Measurements from ENCODE around the gene MKKS.

Gene MKKS

DNA sequence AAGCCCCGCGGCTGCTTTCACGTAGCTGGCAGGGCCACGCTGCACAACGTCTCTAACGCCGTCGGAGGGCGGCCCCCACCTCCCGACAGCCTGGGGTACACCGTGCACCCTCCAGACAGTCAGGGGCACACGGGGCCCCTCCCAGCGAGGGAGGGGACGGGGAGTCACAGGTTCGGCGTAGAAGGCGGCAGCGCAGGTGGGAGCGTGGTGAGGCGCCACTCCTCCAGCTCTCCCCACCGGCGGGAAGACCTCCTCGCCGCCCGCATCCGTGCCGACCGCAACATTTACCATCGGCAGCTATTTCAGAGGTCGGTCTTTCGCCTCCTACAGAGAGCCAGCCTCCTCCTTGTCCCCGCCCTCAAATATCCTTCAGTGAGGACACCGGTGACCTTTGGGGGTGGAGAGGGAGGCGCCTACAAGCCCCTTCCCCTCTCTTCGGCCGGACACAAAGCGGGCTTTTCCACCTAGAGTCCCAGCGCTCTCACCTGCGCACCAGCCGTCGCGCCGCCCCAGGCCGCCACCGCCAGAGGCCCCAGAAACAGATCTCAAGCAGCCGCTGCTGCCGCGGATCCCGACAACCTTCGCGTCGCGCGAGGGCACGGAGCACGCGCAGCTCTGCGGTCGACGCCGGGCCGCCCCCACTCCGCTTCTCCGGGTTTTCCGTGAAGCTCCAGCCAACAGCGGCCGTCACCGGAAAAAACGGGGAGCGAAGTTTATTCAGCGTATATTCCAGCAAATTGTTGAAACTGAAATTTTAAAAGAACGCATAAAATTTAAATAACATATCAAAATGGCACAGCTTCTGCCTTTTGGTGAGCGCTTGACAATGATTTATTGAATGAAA, at the start of gene MKKS:
Gene MKKS, minus strand, starts transcription at position 600 of the 844 bp plus-strand sequence. CDS start 20,708 bp downstream, outside the sequence.
- peak; percentile 60 to 69 for DNase-seq (ENCODE audit: low read depth in 2 of 2, low spot score in 1 of 2)

- DNase-seq (ENCODE audit: low read depth in 2 of 2, low spot score in 1 of 2): no peak
Observed at GRCh38 chr20:10483691-10484090, 49.7 kb upstream of the MKKS start.

- DNase-seq (ENCODE audit: low read depth in 2 of 2, low spot score in 1 of 2): no peak
Observed at GRCh38 chr20:10481676-10482075, 47.7 kb upstream of the MKKS start.

DNA sequence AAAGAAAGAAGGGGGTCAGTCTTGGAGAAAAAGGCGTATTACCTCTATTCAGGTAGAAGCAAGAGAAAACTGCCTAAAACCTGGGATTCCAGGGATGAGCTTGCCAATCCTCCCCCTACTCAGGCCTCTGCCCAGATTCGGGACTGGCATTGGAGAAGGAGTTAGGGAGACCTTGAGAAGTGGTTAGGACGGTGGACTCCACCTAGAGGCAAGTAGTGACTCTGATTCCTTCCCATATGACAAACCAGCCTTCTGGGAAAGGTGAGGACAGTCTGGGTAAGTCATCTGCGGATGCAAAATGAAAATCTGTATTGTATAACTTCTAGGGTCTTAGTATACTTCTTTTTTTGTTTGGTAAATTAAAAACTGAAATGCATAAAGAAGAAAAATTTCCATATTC, 44.9 kb upstream of the MKKS start:
- DNase-seq (ENCODE audit: low read depth in 2 of 2, low spot score in 1 of 2): no peak

GRCh38 chr20:10478205-10478604, 44.2 kb upstream of the MKKS start:
- no peak for DNase-seq (ENCODE audit: low read depth in 2 of 2, low spot score in 1 of 2)

DNA sequence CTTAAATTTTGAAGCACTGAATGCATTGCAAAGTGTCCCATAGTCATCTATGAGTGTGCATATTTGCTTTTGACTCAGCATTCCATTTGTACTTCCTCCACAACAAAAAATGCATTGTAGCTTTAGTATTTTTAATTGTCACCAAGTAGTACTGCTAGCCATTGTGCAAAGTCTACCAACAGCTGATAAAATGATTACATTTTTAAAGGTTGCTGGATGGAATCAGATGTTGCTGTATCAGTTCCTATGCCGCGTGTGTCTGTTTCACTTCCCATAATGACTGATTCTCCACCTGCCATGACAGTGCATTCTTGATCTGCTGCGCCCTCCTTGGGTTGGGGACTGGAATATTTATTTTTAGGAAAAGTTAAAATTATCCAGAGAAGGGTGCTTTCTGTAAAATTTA, 42.3 kb upstream of the MKKS start:
- no peak for DNase-seq (ENCODE audit: low read depth in 2 of 2, low spot score in 1 of 2)

DNA sequence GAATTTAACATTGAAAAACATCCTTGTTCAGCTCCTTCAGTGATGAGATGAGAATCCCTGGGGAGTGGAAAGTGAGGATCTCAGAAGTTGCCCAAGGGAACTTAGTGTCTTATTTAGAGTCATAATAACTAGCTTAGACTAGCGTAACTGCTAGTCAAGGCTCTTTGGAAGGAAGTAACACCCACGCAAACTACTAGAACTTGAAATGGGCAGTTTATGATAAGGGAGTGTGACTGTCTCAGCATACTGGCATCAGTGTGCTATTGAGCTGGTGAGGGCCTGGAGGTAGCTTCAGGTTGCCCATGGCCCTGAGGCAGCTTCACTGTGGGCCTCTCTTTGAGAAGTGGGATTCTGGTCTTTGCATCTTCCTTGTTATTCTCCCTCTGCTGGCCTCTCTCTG, 41.2 kb upstream of the MKKS start:
- no peak for DNase-seq (ENCODE audit: low read depth in 2 of 2, low spot score in 1 of 2)

GRCh38 chr20:10474606-10475184, 40.7 kb upstream of the MKKS start:
- no peak for DNase-seq (ENCODE audit: low read depth in 2 of 2, low spot score in 1 of 2)

DNA sequence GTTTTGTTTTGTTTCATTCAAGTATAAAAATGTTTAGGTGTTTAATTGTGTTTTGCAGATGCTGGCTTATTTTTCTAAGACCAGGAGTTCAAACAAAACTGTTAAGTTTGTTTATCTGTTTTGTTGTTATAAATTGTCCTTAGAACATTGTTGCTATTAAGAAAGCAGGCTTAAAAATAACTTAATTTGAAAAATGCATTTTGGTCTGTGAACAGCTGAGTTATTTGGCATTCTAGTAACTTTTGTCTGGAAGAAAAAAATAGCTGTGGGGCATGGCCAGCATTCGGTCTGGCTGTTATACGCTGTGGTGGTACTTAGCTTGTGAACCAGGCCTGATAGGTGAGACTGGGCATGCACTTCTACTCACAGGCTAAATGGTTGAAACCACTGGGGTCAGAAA, 38.8 kb upstream of the MKKS start:
- no peak for DNase-seq (ENCODE audit: low read depth in 2 of 2, low spot score in 1 of 2)

DNA sequence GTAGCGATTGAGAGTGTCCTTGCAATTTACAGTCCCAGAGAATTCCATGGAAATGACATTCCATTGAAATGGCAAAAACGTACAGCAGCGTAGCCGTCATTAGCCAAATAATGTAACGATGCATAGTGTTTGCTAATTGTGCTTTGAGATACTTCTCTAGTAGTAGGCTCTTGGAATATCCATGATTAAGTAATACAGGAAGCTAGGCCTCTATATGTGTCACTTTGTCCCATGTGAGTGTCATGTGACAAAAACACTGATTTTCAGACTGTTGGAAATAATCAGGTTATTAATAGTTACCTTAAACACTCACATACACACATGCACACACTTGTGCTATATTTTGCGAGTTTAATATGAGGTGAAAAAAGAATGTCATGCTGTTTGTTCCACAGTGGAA, 36.3 kb upstream of the MKKS start:
- no peak for DNase-seq (ENCODE audit: low read depth in 2 of 2, low spot score in 1 of 2)

GRCh38 chr20:10469599-10469998, 35.6 kb upstream of the MKKS start:
- DNase-seq (ENCODE audit: low read depth in 2 of 2, low spot score in 1 of 2): no peak

DNA sequence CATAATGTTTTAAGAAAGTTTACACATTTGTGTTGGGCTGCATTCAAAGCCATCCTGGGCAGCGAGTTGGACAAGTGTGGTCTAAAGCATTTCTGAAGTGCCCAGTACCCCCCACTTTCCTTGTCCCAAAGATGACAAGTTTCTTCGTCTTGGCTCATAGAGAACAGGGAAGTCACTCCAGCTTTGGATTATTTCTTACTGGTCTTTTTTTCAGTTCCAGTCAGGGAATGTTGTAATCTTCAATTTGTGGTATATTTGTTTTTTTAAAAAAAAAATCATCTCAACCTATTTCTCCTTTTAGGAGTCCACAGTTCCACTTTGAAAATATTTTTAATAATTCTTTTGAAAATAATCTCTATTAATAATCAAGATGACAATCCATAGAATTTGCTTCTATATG, 35.0 kb upstream of the MKKS start:
- DNase-seq (ENCODE audit: low read depth in 2 of 2, low spot score in 1 of 2): no peak

- DNase-seq (ENCODE audit: low read depth in 2 of 2, low spot score in 1 of 2): no peak
Observed at GRCh38 chr20:10468340-10468845, 34.4 kb upstream of the MKKS start.

- no peak for DNase-seq (ENCODE audit: low read depth in 2 of 2, low spot score in 1 of 2)
Observed at GRCh38 chr20:10467681-10468339, 33.8 kb upstream of the MKKS start.

DNA sequence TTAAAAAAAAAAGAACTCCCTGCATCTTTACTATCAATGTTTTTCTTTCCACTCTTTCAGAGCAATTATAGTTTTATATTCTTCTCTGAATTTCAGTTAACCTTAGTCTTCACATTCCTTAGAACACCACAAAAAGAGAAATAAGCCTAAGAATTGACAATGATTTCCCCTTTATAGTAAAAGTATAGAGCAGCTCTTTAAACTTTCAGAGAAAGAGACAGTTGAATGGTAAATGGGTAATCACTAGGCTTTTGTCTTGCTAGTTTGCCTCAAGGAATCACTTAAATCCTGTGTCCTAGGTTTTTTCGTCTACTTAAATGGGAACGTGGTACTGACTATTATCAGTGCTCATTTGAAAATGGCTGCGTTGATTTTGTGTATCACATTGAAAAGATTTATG, 32.8 kb upstream of the MKKS start:
- no peak for DNase-seq (ENCODE audit: low read depth in 2 of 2, low spot score in 1 of 2)

- no peak for DNase-seq (ENCODE audit: low read depth in 2 of 2, low spot score in 1 of 2)
Observed at GRCh38 chr20:10466325-10466724, 32.3 kb upstream of the MKKS start.

DNA sequence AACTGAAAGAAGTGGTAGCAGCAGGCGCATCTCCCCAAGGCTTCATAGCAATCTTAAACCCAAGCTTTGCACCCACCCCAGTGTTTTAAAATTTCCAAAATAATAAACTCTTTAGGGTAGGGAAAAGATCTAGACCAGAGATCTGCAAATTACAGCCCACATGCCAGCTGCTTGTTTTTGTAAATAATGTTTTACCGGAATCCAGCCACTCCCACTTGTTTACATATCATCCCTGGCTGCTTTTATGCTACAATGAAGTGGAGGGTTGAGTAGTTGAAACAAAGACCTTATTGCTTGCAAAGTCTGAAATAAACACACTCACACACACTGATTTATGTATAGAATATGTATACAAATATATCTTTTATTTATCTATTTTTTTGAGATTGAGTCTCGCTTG, 31.1 kb upstream of the MKKS start:
- no peak for DNase-seq (ENCODE audit: low read depth in 2 of 2, low spot score in 1 of 2)

GRCh38 chr20:10463622-10464021, 29.6 kb upstream of the MKKS start:
- DNase-seq (ENCODE audit: low read depth in 2 of 2, low spot score in 1 of 2): no peak

DNA sequence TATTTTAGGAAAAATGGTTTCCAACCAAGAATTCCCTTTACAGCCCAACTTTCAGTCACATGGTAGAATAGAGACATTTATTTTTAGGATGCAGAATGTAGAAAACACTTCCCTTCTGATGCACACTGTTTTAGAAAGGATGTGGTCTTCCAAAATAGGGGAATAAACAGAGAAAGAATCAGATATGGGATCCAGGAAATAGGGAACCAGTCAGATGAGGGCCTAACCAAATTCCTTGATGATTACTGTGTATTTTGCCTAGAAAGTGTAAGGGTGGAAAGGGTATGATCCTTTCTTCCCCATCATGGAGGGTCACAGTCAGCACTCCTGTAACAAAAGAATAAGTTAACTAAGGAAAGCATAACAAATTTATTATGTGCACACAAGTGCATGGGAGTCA, 28.5 kb upstream of the MKKS start:
- DNase-seq (ENCODE audit: low read depth in 2 of 2, low spot score in 1 of 2): no peak

DNA sequence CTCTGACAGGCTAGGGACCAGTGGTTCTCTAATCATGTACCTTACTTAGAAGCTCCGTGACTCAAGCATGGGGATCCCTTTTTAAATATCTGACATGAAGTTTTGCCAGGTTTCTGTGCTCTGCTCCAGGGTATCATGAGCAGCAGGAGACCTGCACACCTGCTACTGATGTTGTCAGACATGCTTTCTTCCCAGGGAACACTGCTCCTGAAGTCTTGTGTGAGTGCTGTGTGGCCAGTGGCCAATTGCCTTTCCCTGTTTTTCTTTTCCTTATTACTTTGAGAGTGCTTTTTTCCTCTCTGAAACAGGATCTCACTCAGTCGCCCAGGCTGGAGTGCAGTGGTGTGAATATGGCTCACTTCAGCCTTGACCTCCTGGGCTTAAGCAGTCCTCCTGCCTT, 27.5 kb upstream of the MKKS start:
- no peak for DNase-seq (ENCODE audit: low read depth in 2 of 2, low spot score in 1 of 2)

DNA sequence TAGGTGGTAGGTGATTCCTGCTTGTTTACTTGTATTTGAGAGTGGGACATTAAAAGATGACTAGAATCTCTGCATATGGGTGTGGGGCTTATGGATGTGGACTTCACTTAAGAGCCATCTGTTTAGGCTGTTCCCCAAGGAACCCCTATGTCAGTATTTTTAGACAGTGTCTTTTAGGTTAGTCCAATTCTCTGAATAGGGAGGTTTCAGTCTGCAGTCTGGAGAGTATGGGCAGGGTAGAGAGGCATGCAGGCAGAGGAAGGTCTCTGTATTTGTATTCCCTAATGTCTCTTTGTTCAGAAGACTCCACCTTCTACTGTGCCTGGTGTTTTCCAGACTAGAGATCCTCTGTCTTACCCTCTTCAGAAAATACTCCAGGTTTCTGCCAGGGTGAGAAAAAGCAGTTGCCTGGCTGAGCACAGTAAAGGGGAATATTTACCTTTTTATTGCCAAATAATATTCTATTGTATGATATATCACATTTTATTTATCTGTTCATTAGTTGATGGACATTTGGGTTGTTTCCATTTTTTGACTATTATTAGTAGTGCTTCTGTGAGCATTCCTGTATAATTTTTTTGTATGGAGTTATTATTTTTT, 20.2 kb upstream of the MKKS start:
- DNase-seq (ENCODE audit: low read depth in 2 of 2, low spot score in 1 of 2): no peak

DNA sequence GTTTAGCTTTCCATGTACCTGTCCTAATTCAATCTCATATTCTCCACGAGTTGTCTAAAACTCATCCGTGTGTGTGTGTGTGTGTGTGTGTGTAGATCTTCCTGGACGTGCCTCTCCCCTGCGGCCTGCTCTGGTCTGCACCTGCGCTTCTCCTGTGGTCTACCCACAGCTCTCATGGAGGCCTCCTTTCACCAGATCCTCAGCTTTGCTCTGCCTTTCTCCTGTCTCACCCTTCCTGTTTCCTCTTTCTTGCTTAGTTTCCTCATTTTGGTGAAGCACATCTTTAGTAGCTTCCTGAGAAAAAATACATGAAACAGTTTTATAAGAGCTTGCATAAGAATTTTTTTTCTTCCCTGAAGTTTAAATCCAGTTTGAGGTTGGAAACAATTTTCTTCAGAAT, 19.2 kb upstream of the MKKS start:
- no peak for DNase-seq (ENCODE audit: low read depth in 2 of 2, low spot score in 1 of 2)

Measured in stimulated activated CD8-positive, alpha-beta memory T cell treated with anti-CD3 and anti-CD28 coated beads, Interleukin-4, amount 100 ng/mL, for 1 hour (primary cell).